HUDEP-2 (cell line): ENCODE results near the gene PBX1.

Experiments used
- DNase-seq, 76 experiments: peaks; one replicate each; lab custom pipeline; 2025; ENCODE audit not compliant: unreplicated experiment in 76 of 76; lab: John Stamatoyannopoulos, UW

PBX1 gene

GRCh38 chr1:164742745-164743144, 183.8 kb downstream of the PBX1 start:
- DNase-seq: no peak

GRCh38 chr1:164743976-164744375, 185.0 kb downstream of the PBX1 start:
- DNase-seq: no peak

- no peak for DNase-seq
Measured at GRCh38 chr1:164745736-164746135, 186.8 kb downstream of the PBX1 start.

DNA sequence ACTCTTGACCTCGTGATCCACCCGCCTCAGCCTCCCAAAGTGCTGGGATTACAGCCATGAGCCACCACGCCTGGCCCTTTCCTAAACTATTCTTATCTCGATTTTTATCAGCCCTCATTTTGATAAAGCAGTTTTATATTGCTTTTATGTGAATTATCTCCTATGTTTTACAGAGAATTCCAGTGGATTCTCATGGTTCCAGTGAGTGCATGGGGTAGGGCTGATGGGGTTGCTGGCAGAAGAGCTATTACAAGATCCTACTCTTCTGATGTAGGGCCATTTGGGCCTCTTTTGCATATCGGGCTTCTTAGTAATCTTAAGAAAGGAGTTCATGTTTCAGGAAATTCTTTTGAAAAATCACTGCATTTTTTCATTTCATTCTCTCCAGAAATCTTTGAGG, 187.6 kb downstream of the PBX1 start:
- no peak for DNase-seq

DNA sequence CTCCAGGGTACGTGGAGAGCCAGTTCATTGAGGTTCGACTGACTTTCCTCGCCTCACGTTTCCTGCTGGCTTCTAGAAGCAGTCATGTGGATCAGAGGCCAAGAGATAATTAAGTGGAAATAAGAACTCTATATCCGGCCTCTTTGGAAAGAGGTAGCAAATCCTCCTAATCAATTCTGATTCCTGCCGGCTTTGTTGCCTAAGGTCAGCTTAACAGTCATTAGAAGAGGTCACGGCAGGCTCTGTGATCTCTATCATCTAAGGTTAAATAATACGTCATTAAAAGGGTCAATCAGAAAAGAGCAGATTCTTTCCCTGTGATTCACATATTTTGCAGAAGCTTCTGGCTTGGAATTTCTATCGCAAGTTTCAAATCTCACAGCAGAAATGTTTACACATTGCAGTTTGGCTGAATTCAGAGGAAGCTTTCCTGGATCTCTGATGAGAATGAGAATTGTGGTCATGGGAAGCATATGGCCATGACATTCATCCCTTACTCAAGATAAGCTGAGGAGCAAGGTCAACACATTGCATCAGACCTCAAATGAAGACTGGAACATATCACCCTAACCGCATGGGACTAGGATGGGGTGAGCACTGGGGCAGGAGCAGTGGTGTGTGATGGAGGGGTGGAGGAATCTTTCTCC, 189.4 kb downstream of the PBX1 start:
- DNase-seq: no peak

- DNase-seq: no peak
Measured at GRCh38 chr1:164753521-164754077, 194.6 kb downstream of the PBX1 start.

- no peak for DNase-seq
Measured at GRCh38 chr1:164754088-164754600, 195.2 kb downstream of the PBX1 start.

GRCh38 chr1:164755690-164756089, 196.7 kb downstream of the PBX1 start:
- DNase-seq: no peak

DNA sequence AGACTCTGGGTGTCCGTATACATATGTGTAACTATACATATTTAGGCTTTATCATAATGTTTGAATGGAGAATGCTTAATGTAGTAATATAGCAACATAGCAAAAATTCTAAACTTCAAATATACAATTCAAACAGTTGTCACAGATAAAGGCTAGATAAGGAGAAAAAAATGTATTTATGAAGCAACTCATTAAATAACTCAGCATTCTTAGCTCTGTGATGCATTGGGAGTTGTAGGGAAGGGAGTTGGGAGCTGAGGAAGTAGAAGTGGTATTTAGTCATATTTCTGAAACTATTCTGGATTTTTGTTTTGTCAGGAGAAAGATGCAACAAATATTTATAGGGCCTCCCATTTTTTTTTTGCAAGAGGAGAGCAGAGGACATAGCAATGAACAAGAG, 197.8 kb downstream of the PBX1 start:
- no peak for DNase-seq

- peak in 1 of 76 experiments; percentile 9 for DNase-seq
Measured at GRCh38 chr1:164757625-164758024, 198.6 kb downstream of the PBX1 start.

GRCh38 chr1:164759144-164759920, 200.3 kb downstream of the PBX1 start:
- no peak for DNase-seq

- no peak for DNase-seq
Measured at GRCh38 chr1:164759979-164760469, 201.0 kb downstream of the PBX1 start.

- no peak for DNase-seq
Measured at GRCh38 chr1:164760569-164760968, 201.6 kb downstream of the PBX1 start.

- DNase-seq: no peak
Measured at GRCh38 chr1:164761009-164761408, 202.0 kb downstream of the PBX1 start.

DNA sequence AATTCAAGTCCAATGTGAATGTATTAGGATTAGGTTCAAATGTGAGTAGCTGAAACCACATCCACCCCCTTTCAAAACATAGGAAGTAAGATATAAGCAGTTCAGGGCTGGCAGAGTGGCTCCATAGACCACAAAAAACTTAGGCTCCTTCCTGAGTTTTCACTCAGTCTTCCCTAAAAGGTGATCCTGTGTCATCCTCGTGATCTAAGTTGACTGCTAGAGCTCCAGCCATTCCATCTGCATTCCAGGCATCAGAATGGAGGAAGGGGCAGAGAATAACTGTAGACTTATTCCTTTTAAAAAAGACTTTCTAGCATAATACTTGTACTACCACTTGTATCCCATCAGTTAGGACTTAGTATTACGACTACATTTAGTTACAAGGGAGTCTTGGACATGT, 204.1 kb downstream of the PBX1 start:
- no peak for DNase-seq

- no peak for DNase-seq
Measured at GRCh38 chr1:164764333-164764732, 205.3 kb downstream of the PBX1 start.

DNA sequence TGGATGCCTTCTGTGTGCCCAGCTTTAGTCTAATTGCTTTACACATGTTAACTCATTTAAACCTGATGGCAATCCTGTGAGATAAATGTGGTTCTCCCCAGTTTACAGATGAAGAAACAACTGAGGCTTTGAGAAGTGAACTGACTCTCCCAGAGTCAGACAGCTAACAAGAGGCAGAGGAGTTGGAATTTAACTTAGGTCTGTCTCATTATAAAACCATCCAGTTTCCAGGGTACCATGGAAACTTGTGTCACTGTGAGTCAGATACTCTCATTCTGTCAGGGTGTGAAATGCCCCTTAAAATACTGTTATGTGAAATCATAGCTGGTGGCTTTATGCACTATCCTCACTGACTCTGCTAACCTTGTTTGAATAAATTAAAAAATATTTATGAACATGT, 206.6 kb downstream of the PBX1 start:
- no peak for DNase-seq

- DNase-seq: no peak
Measured at GRCh38 chr1:164765992-164766720, 207.2 kb downstream of the PBX1 start.

GRCh38 chr1:164767752-164768402, 208.9 kb downstream of the PBX1 start:
- DNase-seq: no peak

DNA sequence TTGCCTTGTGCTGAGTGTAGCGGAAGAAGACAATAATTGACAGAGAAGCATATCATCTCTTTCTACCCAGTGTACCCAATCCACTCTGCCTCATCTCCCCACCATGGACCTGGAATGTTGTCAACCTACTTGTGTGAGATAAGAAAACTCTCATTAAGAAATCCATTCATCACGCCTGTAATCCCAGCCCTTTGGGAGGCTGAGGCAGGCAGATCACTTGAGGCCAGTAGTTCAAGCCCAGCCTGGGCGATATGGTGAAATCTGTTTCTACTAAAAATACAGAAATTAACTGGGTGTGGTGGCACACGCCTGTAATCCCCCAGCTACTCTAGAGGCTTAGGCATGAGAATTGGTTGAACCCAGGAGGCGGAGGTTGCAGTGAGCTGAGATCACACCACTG, 209.6 kb downstream of the PBX1 start:
- no peak for DNase-seq
